WTC11 (cell line): ENCODE measurements around the gene KRTAP5-2. TPM values are rescaled to one million over a fixed set of nuclear protein-coding genes. Genes with fewer than 3 reads are reported as not detected.

Experiments used
- ATAC-seq: fragments of 200-7000 bp; cut with Tn5 transposase; 2 replicates; pipeline ENCODE4 v1.10.0; 2021; ENCODE audit warnings: mild to moderate bottlenecking, moderate library complexity
- CTCF ChIA-PET: fragments of 300-600 bp; sonication (Branson Sonifier 250); formaldehyde crosslinking; loops from one replicate; lab custom pipeline; 2021; ENCODE audit warnings: antibody characterized with exemption; lab: Charles Lee
- POLR2A ChIA-PET: fragments of 350-600 bp; sonication (Branson Sonifier 250); formaldehyde crosslinking; loops from one replicate; lab custom pipeline; 2021; ENCODE audit warnings: antibody characterized with exemption; lab: Charles Lee
- DNase-seq: peaks from one replicate; pipeline ENCODE4 v3.0.0; 2021; ENCODE audit warnings: low spot score
- H3K27ac Mint-ChIP-seq: 2 replicates; pipeline ENCODE4 v1.8.0; 2021; ENCODE audit warnings: mixed read lengths
- H3K27me3 Mint-ChIP-seq: 2 replicates; pipeline ENCODE4 v1.8.0; 2021; ENCODE audit warnings: low read depth, mild to moderate bottlenecking, moderate library complexity, mixed read lengths
- H3K36me3 Mint-ChIP-seq: 2 replicates; pipeline ENCODE4 v1.8.0; 2021; ENCODE audit warnings: mixed read lengths
- H3K4me1 Mint-ChIP-seq: 2 replicates; pipeline ENCODE4 v1.8.0; 2022; ENCODE audit warnings: mixed read lengths
- H3K4me3 Mint-ChIP-seq: 2 replicates; pipeline ENCODE4 v1.8.0; 2021; ENCODE audit warnings: mild to moderate bottlenecking, moderate library complexity, mixed read lengths
- H3K9me3 Mint-ChIP-seq: 2 replicates; pipeline ENCODE4 v1.8.0; 2021; ENCODE audit warnings: mixed read lengths
- CDX4 ChIP-seq: fragments of 250-450 bp; sonication (Bioruptor Pico); IDR thresholded peaks from 2 replicates; pipeline ENCODE4 v1.9.0; 2021; ENCODE audit warnings: moderate library complexity, mild to moderate bottlenecking, inconsistent platforms, borderline replicate concordance
- E2F4 ChIP-seq: sonication (generic); formaldehyde crosslinking; IDR thresholded peaks from 2 replicates; pipeline ENCODE4 v1.8.1; 2022; ENCODE audit warnings: low read depth, mild to moderate bottlenecking, moderate library complexity, missing genetic modification reagents, borderline replicate concordance
- ESRRA ChIP-seq: sonication (generic); formaldehyde crosslinking; IDR thresholded peaks from 2 replicates; pipeline ENCODE4 v1.8.1; 2022; ENCODE audit warnings: mild to moderate bottlenecking, missing genetic modification reagents, borderline replicate concordance
- FOXK1 ChIP-seq: sonication (generic); formaldehyde crosslinking; IDR thresholded peaks from 2 replicates; pipeline ENCODE4 v1.8.0; 2022; ENCODE audit warnings: mild to moderate bottlenecking, moderate library complexity, missing genetic modification reagents
- FOXP1 ChIP-seq: sonication (generic); formaldehyde crosslinking; IDR thresholded peaks from 2 replicates; pipeline ENCODE4 v1.8.0; 2022; ENCODE audit warnings: missing genetic modification reagents, mild to moderate bottlenecking, moderate library complexity, borderline replicate concordance
- GABPB1 ChIP-seq: sonication (generic); formaldehyde crosslinking; IDR thresholded peaks from 2 replicates; pipeline ENCODE4 v1.8.1; 2023; ENCODE audit warnings: mild to moderate bottlenecking, missing genetic modification reagents
- HMGXB4 ChIP-seq: sonication (generic); formaldehyde crosslinking; IDR thresholded peaks from 2 replicates; pipeline ENCODE4 v1.8.1; 2023; ENCODE audit warnings: mild to moderate bottlenecking, moderate library complexity, missing genetic modification reagents
- MYBL2 ChIP-seq: sonication (generic); formaldehyde crosslinking; IDR thresholded peaks from 2 replicates; pipeline ENCODE4 v1.8.1; 2023; ENCODE audit warnings: mild to moderate bottlenecking, moderate library complexity, missing genetic modification reagents
- NFYB ChIP-seq: sonication (generic); formaldehyde crosslinking; conservative IDR thresholded peaks from 2 replicates; pipeline ENCODE4 v1.8.0; 2022; ENCODE audit warnings: low read depth, missing genetic modification reagents
- TCF7 ChIP-seq: sonication (generic); formaldehyde crosslinking; IDR thresholded peaks from 2 replicates; pipeline ENCODE4 v1.8.0; 2022; ENCODE audit warnings: mild to moderate bottlenecking, low read depth, missing genetic modification reagents, moderate library complexity
- ZBTB21 ChIP-seq: sonication (generic); formaldehyde crosslinking; IDR thresholded peaks from 2 replicates; pipeline ENCODE4 v1.8.1; 2023; ENCODE audit warnings: mild to moderate bottlenecking, missing genetic modification reagents, borderline replicate concordance
- ZNF263 ChIP-seq: sonication (generic); formaldehyde crosslinking; IDR thresholded peaks from 2 replicates; pipeline ENCODE4 v1.8.1; 2022; ENCODE audit warnings: low read depth, mild to moderate bottlenecking, moderate library complexity, missing genetic modification reagents
- ZNF416 ChIP-seq: fragments of 250-450 bp; sonication (Bioruptor Pico); IDR thresholded peaks from 2 replicates; pipeline ENCODE4 v1.9.0; 2021; ENCODE audit warnings: mild to moderate bottlenecking, inconsistent platforms
- total RNA-seq: library from RNA; stranded (reverse); gene quantifications from 3 replicates; pipeline ENCODE4 v1.2.3, GENCODE V29; 2021
- TF ChIP-seq, protein P1 (sequence below): sonication (generic); formaldehyde crosslinking; IDR thresholded peaks from 2 replicates; pipeline ENCODE4 v1.8.0; 2022; ENCODE audit warnings: missing genetic modification reagents
- TF ChIP-seq, protein P2 (sequence below): fragments of 250-450 bp; sonication (Bioruptor Pico); IDR thresholded peaks from 2 replicates; pipeline ENCODE4 v1.9.0; 2021; ENCODE audit warnings: mild to moderate bottlenecking
- TF ChIP-seq, protein P3 (sequence below): sonication (generic); formaldehyde crosslinking; conservative IDR thresholded peaks from 2 replicates; pipeline ENCODE4 v1.8.1; 2023; ENCODE audit warnings: mild to moderate bottlenecking, low read depth, missing genetic modification reagents, moderate library complexity
- TF ChIP-seq, protein P4 (sequence below): sonication (generic); formaldehyde crosslinking; IDR thresholded peaks from 2 replicates; pipeline ENCODE4 v1.8.0; 2022; ENCODE audit warnings: mild to moderate bottlenecking, missing genetic modification reagents

The KRTAP5-2 gene
- total RNA-seq, 1 experiment from 2014 or later = not detected

DNA sequence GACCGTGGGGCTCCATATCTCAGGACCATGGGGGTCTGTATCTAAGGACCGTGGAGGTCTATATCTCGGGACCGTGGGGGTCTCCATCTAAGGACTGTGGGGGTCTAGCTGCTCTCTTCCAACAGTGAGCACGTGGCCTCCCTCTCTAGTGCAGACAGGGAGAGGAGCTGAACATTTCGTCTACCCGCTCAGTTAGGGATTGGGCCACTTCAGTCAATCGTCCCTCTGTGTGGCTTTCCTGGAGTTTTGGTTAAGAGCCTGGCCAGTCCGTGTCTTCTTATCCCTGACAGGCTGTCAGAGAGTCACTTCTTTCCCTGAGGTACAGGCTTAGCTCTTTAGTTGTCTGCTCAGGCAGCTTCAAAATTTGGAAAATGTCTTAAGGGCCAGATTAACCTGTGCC lies 16.1 kb downstream of the KRTAP5-2 start (continued):
- no peak for TF ChIP-seq CDX4
- TF ChIP-seq, protein P1, sequence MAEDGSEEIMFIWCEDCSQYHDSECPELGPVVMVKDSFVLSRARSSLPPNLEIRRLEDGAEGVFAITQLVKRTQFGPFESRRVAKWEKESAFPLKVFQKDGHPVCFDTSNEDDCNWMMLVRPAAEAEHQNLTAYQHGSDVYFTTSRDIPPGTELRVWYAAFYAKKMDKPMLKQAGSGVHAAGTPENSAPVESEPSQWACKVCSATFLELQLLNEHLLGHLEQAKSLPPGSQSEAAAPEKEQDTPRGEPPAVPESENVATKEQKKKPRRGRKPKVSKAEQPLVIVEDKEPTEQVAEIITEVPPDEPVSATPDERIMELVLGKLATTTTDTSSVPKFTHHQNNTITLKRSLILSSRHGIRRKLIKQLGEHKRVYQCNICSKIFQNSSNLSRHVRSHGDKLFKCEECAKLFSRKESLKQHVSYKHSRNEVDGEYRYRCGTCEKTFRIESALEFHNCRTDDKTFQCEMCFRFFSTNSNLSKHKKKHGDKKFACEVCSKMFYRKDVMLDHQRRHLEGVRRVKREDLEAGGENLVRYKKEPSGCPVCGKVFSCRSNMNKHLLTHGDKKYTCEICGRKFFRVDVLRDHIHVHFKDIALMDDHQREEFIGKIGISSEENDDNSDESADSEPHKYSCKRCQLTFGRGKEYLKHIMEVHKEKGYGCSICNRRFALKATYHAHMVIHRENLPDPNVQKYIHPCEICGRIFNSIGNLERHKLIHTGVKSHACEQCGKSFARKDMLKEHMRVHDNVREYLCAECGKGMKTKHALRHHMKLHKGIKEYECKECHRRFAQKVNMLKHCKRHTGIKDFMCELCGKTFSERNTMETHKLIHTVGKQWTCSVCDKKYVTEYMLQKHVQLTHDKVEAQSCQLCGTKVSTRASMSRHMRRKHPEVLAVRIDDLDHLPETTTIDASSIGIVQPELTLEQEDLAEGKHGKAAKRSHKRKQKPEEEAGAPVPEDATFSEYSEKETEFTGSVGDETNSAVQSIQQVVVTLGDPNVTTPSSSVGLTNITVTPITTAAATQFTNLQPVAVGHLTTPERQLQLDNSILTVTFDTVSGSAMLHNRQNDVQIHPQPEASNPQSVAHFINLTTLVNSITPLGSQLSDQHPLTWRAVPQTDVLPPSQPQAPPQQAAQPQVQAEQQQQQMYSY (CRISPR knock-in tag) = no peak
- no peak for TF ChIP-seq ESRRA
- TF ChIP-seq FOXP1 = no peak
- TF ChIP-seq, protein P2, sequence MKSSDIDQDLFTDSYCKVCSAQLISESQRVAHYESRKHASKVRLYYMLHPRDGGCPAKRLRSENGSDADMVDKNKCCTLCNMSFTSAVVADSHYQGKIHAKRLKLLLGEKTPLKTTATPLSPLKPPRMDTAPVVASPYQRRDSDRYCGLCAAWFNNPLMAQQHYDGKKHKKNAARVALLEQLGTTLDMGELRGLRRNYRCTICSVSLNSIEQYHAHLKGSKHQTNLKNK = no peak
- TF ChIP-seq HMGXB4 (CRISPR knock-in tag) = no peak
- TF ChIP-seq, all 79 proteins: peak for 0

GRCh38 chr11:1576825-1577224 lies 21.3 kb downstream of the KRTAP5-2 start:
- CTCF ChIA-PET = interaction anchor here (0.6 to 14.8 kb wide), 4 partner anchors 18 to 71 kb away, joined by 3 to 457 read pairs (median 85); no protein-coding TSS in a partner anchor
- POLR2A ChIA-PET = no interaction called here
- no peak for ATAC-seq
- peaks cover 13% of the 10 kb centered on the region for H3K9me3 Mint-ChIP-seq
- DNase-seq = no peak
- peaks cover 3% of the 10 kb centered on the region; the same call in 1 of the 2 replicates for H3K36me3 Mint-ChIP-seq
- no peaks in the 10 kb centered on the region for H3K4me1 Mint-ChIP-seq
- no peak overlapping the region for H3K27ac Mint-ChIP-seq
- peaks cover 55% of the 10 kb centered on the region for H3K27me3 Mint-ChIP-seq
- no peak overlapping the region for H3K4me3 Mint-ChIP-seq
- TF ChIP-seq TCF7 = no peak
- TF ChIP-seq, protein P1 (CRISPR knock-in tag) = no peak
- TF ChIP-seq, protein P3, sequence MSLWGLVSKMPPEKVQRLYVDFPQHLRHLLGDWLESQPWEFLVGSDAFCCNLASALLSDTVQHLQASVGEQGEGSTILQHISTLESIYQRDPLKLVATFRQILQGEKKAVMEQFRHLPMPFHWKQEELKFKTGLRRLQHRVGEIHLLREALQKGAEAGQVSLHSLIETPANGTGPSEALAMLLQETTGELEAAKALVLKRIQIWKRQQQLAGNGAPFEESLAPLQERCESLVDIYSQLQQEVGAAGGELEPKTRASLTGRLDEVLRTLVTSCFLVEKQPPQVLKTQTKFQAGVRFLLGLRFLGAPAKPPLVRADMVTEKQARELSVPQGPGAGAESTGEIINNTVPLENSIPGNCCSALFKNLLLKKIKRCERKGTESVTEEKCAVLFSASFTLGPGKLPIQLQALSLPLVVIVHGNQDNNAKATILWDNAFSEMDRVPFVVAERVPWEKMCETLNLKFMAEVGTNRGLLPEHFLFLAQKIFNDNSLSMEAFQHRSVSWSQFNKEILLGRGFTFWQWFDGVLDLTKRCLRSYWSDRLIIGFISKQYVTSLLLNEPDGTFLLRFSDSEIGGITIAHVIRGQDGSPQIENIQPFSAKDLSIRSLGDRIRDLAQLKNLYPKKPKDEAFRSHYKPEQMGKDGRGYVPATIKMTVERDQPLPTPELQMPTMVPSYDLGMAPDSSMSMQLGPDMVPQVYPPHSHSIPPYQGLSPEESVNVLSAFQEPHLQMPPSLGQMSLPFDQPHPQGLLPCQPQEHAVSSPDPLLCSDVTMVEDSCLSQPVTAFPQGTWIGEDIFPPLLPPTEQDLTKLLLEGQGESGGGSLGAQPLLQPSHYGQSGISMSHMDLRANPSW = no peak
- no peak for TF ChIP-seq FOXK1
- TF ChIP-seq ZNF263 = no peak
- no peak for TF ChIP-seq MYBL2 (CRISPR knock-in tag)
- no peak for TF ChIP-seq ZBTB21 (CRISPR knock-in tag)
- TF ChIP-seq, protein P2 = no peak
- TF ChIP-seq E2F4 (CRISPR knock-in tag) = no peak
- TF ChIP-seq, protein P4, sequence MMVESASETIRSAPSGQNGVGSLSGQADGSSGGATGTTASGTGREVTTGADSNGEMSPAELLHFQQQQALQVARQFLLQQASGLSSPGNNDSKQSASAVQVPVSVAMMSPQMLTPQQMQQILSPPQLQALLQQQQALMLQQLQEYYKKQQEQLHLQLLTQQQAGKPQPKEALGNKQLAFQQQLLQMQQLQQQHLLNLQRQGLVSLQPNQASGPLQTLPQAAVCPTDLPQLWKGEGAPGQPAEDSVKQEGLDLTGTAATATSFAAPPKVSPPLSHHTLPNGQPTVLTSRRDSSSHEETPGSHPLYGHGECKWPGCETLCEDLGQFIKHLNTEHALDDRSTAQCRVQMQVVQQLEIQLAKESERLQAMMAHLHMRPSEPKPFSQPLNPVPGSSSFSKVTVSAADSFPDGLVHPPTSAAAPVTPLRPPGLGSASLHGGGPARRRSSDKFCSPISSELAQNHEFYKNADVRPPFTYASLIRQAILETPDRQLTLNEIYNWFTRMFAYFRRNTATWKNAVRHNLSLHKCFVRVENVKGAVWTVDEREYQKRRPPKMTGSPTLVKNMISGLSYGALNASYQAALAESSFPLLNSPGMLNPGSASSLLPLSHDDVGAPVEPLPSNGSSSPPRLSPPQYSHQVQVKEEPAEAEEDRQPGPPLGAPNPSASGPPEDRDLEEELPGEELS (CRISPR knock-in tag) = no peak
- no peak for TF ChIP-seq GABPB1 (CRISPR knock-in tag)
- TF ChIP-seq ZNF416 (CRISPR knock-in tag) = no peak
- no peak for TF ChIP-seq NFYB (CRISPR knock-in tag)
